HG03457 (cell line): ENCODE results near the gene MCF2L2.

ENCODE experiments used
- ATAC-seq: cut with Tn5 transposase; IDR thresholded peaks from one replicate; pipeline ENCODE4 v1.9.1; 2021; ENCODE audit warnings: moderate number of reproducible peaks; ENCODE audit not compliant: unreplicated experiment

The MCF2L2 gene

DNA sequence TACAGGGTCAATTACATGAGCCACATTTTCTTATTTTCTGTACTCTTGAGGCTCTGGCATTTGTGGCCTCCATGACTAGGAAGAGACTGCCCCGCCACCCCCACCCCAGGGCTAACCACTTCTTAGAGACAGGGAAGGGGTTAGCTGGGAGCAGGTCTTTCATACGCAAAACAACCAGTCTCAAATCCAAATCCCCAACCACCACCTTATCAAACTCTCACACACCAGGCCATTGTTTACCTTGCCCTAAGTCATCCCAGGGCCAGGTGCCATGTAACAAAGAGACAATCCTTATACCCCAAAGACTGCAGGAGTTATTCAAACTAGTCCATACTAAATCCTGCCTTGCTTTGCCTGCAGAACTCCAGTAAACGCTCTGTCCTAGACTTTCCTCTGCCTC lies 97.5 kb downstream of the MCF2L2 start:
- ATAC-seq: no peak

DNA sequence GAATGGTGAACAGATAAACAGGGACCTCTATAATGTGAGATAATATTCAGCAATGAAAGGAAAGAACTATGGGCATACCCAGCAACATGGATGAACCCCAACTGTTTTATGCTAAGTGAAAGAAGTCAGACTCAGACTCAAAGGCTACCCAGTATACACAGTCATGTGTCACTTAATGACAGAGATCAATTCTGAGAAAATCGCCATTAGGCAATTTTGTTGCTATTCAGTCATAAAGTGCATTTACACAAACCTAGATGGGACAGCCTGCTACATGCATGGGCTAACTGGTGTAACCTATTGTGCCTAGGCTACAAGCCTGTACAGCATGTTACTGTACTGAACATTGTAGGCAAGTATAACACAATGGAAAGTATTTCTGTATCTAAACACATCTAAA lies 98.9 kb downstream of the MCF2L2 start:
- no peak for ATAC-seq

DNA sequence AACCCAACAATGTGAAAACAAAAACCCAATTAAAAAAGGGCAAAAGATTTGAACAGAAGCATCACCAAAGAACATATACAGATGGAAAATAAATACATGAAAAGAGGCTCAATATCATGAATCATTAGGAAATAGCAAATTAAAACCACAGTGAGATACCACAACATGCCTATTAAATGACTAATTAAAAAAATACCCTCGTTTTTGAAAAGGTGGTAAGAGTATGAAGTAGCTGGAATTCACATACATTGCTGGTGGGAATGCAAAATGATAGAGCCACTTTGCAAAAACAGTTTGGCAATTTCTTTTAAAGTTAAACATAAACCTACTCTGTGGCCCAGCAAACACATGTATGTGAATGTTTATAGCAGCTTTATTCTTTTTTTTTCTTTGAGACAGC lies 99.6 kb downstream of the MCF2L2 start:
- no peak for ATAC-seq

DNA sequence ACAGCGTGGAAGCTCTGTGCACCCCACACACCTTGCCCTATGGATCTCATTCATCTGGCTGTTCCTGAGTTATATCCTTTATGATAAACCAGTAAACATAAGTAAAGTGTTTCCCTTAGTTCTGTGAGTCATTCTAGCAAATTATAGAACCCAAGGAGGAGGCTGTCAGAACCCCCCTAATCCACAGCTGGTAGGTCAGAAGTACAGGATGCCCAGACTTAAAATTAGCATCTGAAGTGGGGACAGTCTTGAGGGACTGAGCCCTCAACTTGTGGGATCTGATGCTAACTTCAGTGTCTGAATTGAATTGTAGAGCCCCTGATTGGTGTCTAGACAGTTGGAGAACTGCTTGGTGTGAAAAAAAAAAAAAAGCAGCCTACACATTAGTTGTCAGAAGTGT lies 100.3 kb downstream of the MCF2L2 start:
- ATAC-seq: no peak

DNA sequence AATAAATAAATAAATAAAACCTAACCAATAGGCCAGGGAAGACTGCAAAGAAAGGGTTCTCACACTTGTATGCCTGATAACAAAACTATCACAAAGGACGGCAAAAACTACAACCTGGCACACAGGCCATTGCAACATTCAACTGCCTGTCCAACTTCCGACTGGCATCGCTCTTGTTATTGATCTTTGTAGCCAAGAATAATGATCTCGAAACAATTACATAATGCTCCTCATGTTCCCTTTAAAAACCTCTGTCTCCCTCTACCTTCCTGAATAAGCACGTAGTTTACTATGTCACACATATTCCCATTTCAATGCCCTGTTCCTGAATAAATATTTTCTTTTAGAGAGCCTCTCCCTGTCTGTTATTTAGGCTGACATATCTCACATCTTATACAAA lies 101.1 kb downstream of the MCF2L2 start:
- no peak for ATAC-seq

DNA sequence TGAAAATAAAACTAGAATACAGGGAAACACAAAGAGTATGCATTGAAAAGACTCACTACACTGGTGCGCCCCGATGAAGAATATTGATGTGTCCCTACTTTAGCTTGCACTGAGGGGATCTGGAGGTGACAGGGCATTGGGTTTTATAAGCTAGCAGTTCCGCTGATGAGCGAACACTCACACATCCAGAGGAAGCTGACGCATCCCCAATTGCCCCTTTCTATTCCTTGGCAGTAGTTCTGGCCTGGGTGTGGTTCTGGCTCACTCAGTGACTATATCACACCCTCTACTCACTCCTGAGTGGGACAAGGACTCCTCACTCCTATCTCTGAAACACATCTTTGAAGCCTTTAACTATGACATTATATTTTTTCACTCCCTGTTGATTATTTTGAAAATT lies 104.3 kb downstream of the MCF2L2 start:
- no peak for ATAC-seq

DNA sequence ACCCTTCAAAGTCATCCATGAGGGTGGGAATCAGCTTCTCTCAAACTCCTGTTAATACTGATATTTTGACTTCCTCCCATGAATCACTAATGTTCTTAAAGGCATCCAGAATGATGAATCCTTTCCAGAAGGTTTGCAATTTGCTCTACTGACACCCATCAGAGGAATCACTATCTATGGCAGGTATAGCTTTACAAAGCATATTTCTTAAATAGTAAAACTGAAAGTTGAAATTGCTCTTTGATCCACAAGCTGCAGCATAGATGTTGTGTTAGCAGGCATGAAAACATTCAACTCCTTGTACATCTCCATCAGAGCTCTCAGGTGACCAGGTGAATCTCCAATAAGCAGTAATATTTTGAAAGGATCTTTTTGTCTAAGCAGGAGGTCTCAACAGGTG lies 109.0 kb downstream of the MCF2L2 start:
- no peak for ATAC-seq

DNA sequence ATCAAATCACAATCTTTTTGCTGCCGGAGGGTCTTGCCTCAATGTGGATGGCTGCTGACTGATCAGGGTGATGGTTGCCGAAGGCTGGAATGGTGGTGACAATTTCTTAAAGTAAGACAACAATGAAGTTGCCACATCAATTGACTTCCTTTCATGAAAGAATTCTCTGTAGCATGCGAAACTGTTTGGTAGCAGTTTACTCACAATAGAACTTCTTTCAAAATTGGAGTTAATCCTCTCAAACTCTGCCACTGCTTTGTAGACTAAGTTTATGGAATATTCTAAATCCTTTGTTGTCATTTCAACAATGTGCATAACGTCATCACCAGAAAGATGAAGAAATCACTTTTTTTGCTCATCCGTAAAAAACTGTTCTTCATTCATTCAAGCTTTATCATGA lies 109.5 kb downstream of the MCF2L2 start:
- no peak for ATAC-seq

DNA sequence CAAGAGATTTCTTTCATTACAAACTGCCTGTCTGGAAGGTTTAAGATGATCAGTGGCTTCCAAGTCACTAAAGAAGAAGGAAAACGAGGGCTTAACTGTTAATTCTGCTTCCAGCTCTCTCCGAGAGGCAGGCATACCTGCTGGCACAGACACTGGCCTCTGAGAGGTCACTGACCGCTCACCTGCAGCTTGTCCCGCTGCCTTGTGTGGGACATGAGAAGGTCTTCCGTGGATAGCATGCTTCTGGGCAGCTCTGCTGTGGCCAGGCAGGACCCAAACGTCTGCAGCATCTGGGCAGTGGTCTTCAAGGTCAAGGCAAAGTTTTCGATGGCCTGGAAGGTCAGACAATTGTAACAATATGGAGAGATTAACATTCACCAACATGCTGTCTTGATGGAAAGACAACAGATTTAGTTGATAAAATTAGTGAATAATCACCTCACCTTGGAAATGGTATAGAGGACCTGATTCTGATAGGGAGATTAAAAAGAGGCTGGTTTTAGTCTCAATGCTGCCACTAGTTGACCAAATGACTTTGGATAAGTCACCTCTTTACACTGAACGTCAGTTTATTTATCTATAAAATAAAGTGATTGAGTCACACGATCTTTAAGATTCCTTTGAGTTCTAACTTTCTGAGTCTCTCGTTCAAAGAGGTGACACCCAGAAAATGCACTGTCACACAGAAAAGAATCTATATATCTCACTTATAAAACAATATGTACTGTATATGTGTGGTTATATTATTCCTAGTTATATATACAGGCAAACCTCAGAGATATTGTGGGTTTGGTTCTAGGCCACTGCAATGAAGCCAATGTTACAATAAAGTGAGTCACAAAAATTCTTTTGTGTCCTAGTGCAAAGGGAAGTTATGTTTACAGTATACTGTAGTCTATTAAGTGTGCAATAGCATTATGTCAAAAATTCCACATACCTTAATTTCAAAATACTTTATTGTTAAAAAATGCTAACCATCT lies 110.2 kb downstream of the MCF2L2 start:
- no peak for ATAC-seq

DNA sequence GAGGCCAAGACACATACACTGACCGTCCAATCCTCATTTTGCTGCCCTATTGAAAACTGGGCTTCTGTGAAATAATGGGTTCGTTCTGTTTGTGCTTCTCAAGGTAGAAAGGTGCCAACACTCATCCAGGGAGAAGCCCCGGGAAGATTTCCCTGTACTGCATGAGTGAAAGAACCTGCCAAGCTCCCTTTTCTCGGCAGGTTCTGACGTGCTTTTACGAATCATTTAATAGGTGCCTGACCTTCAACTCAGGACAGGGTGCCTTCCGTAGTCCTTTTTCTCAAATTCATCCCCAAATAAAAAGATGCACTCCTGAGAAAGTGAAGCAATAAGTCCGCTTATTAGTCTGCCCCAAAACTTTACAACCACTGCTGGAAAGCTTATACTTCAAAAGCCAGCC lies 111.1 kb downstream of the MCF2L2 start:
- no peak for ATAC-seq

DNA sequence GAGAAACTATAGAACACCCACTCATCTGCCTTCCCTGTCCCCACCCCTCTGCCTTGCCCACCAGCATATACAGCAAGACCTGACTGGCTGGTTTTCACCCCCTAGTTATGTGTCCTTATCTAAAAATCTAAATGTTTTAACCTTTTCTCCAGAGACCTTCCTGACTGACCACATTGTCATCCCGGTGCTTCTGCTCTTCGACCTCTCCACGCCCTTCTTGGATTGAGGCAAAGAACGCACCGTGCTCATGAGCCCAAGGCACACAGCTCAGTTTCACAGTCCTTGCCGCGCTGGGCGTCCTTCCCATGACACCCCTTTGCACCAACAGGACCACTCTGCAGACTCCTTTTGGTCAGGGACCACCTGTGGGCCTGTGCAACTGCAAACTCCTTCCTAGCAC lies 112.7 kb downstream of the MCF2L2 start:
- no peak for ATAC-seq

DNA sequence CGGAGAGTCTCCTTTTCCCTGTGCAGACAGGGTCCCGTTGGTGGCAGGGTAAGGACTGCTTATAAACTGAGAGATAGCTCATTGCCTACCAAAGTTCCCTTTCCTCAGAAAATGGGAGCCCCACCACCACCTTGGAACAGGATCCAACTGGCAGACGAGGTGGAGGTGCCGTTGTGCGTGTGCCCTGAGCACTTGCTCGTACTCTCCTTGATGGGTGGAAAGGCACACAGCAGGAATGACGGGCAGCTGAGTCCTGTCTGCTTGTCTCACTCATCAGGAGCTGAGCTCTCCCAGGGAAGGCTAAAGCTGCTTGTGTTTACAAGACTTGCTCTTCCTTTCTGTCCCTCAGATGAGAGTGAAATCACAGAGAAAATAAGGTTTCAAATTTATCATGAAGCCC lies 114.7 kb downstream of the MCF2L2 start:
- no peak for ATAC-seq

DNA sequence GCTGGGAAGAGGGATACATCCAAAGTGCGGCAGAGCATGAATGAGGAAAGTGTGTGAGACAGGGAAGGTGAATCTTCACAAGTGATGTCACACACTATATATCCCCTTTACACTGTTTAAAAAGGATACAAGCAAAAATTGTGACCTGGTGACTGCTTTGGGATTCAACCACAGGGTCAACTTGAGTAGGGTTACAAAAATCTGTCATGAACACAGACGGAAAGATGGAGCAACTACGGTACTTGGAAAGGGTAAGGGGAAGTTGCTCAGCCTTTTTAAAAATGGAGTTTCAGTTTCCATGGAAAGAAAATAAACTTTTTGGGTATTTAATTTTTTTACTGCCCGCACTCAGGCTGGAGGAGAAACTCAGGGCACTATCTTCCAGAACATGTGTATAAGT lies 115.1 kb downstream of the MCF2L2 start:
- ATAC-seq: no peak

DNA sequence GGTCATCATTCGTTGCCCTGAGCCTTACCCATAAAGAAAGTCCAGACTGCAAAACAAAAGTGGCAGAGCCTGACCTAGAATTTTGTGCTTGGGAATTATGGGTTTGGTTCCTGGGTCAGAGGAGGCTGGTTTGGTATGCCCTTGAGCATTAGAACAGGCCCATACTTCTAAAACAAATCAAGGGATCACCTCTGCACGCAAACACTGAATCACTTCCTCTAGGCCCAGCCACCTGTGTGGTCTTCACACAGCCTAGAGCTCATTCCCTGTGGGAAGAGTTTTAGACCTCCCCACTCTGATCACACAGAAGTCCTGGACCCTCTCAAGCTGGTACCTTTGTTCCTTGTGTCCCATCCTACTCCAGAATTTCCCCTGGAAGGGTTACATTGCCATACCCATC lies 116.0 kb downstream of the MCF2L2 start:
- no peak for ATAC-seq

DNA sequence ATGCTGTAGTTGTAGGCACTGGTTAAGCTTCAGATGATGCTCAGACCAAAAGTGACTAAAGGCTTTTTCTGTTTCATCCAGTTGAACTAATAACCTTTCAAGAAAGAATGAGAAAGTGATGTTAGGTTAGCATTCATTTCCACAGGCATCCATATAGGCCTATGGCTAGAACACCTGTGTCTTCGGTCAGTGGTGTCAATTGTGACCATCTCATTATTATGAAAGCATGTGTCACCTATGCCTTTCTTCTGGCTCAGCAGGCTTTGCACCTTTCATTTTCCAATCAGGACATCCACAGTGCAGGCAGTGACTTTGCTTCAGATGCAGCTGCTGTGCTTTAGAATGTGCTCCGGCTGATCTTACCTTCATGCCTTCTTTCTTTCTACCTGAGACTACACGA lies 117.5 kb downstream of the MCF2L2 start:
- no peak for ATAC-seq

DNA sequence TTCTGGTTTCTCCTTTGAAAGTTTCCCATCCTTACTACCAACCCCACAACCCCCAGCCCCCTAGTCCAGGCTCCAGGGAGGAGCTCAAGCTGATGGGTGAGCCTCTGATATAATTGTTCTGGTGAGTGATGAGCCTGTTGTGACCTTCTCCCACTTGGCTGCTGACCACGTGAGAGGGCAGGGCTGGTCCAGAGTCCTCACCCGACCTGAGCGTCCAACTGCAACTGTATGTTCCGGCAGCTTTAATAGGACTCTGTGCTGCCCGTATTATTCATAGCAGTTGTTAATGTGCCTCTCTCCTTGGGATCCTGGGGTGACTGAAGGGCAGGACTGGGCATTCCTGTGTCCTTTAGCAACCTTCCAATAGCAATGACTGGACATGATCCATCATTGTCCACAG lies 119.1 kb downstream of the MCF2L2 start:
- no peak for ATAC-seq

DNA sequence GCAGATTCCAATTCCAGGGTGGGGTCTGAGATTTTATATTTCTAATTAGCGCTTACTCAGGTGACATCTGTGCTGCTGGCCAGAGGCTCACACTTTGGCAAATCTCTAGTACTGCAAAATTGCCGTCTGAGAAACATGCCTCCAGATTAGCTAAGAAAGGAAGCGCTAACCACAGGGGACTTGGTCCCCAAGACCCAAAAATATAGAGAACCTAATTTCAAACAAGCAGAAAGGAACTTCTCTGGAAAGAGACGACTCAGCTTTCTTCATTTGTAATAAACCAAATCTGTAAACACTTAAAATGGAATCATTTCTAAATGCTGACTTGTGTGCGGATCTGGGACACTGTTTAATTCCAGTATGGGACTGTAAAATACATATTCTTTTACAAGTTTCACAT lies 119.7 kb downstream of the MCF2L2 start:
- no peak for ATAC-seq

DNA sequence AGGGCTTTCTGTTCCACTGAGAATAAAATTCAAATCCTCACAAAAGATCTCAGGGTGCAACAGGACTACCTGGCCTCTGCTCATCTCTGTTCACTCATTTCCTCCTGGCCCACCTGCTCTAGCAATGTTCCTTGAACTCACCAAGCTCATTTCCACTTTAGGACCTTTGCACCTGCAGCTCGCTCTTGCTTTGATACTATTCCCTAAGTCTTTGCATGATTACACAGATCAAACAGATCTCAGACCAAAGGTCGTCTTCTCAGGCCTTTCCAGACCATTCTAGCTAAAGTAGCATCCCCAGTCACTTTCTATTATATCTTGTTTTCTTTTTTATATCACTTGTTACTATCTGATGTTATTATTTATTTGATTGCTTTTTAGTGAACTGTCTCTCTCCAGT lies 120.7 kb downstream of the MCF2L2 start:
- ATAC-seq: no peak

DNA sequence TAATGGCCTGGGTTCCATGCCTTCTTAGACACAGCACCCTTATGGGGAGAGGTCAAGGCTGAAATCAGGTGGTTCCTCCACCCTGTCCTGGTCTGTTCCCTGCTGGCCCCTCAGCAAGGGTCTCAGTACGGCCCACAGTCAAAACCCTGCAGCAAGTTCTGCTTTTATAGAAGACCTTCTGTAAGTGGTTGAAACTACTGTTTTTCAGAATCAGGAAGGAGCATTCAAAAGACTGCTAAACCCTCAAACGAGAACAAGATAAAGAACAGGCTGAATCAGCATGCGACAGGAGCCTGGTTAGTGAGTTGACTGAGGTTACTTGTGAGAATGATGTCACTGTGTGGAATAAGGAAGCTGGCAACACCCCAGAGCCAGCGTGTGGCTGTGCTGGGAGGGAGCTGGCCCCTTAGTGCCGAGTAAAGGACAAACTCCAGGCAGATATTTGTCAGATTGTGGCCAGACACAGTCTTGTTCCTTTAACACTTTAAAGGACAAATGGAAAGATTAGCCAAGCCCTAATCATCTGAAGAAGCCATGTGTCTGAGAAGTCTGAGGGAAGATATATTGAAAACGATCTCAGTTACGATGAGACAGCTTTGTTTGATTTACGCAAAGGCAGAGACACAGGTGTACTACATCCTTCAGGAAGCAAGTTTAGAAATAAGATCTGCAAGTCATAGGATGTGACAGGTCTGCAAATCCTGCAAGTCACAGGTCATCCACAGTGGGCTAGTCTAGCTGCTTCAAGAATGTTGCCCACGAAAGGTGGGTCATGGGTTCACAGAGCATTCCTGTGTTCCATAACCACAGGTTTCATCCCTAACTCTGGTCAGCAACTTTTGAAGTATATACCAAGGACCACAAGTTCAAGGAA lies 121.4 kb downstream of the MCF2L2 start:
- ATAC-seq: no peak

DNA sequence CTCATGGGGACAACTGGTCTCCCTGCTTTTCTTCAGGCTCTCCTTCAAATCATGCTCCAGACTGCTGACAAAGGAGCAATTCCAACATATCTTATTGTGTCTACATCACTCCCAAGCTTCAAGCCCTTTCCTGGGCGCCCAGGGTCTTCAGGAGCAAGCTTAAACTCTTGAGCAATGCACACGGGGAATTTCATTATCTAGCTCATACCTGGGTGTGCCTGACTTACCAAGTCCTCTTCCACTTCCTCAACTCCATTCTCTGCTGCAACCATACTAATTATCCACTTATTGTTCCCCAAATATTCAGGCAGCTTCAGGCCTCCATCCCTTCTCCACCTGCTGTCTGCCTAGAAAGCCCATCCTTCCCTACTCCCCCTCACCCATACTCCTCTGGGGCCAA lies 124.7 kb downstream of the MCF2L2 start:
- no peak for ATAC-seq

DNA sequence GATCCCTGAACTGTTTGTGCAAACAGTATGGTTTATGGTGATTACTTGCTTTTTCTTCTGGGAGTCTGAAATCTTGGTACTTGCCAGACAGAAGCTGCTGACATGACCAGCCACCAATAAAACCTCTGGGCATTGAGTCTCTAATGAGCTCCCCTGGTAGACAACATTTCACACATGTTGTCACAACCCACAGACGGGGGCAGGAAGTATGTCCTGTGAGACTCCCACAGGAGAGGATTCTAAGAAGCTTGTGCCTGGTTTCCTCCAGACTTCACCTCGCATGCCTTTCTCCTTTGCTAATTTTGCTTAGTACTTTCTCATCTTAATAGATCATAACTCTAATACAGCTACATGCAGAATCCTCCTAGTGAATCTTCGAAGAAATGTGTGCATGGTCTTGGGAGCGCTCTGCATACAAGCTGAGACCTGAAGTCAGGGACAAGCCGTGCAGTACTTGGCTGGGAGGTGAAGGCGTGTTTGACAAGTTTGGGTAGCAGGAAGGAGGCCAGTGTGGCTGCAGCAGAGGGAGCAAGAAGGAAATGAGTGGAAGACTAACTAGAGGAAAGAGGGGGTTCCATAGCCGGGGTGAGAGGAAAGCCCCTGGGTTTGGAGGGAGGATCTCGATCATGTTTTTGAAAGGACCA lies 126.4 kb downstream of the MCF2L2 start:
- no peak for ATAC-seq
